ENCODE results near the gene BCL11B. TPM values are rescaled to one million over a fixed set of nuclear protein-coding genes. Genes with fewer than 3 reads are reported as not detected.

Gene BCL11B
- total and polyA plus RNA-seq, 11 donors: 0.04 to 2.1 (median 0.15) TPM; not detected in 3

DNA sequence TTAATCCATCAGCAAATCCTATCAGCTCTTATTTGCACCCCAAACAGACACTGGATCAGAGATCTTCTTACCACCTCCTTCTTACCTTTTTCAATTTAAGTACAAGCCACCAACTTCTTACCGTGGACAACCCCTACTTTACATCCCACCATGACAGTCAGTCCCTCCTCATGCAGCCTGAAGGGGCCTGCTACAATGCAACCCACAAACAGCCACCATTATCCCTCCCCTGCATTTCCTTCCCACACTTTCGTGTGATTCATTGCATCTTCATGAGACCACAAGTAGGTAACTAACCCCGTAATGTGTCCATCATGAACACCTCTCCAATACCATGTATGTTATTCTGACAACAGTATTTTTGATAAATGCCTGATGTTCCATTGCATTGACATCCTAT is 108.6 kb downstream of the BCL11B start:
- Histone ChIP-seq H3K36me3 (no peaks in the 10 kb centered on the region), H3K4me1 (no peaks in the 10 kb centered on the region), H3K9me3 (peaks cover 0 to 6% (median 0%) of the 10 kb centered on the region in 12 donors), H3K27me3 (peaks cover 0 to 21% (median 5%) of the 10 kb centered on the region in 9 donors), H3K27ac (no peak overlapping the region), H3K4me3 (no peak overlapping the region)
- DNase-seq (no peak), ATAC-seq (no peak)
- intact Hi-C loops (cut with DNase I): no loop called here
- WGBS, 4 donors: 76 to 80% (median 80%) methylated on average over 3 of the region's 3 CpGs
- TF ChIP-seq, protein P1, sequence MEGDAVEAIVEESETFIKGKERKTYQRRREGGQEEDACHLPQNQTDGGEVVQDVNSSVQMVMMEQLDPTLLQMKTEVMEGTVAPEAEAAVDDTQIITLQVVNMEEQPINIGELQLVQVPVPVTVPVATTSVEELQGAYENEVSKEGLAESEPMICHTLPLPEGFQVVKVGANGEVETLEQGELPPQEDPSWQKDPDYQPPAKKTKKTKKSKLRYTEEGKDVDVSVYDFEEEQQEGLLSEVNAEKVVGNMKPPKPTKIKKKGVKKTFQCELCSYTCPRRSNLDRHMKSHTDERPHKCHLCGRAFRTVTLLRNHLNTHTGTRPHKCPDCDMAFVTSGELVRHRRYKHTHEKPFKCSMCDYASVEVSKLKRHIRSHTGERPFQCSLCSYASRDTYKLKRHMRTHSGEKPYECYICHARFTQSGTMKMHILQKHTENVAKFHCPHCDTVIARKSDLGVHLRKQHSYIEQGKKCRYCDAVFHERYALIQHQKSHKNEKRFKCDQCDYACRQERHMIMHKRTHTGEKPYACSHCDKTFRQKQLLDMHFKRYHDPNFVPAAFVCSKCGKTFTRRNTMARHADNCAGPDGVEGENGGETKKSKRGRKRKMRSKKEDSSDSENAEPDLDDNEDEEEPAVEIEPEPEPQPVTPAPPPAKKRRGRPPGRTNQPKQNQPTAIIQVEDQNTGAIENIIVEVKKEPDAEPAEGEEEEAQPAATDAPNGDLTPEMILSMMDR (IDR thresholded peaks at IDR 0.05): no peak
- TF ChIP-seq POLR2A (IDR thresholded peaks at IDR 0.05): no peak

DNA sequence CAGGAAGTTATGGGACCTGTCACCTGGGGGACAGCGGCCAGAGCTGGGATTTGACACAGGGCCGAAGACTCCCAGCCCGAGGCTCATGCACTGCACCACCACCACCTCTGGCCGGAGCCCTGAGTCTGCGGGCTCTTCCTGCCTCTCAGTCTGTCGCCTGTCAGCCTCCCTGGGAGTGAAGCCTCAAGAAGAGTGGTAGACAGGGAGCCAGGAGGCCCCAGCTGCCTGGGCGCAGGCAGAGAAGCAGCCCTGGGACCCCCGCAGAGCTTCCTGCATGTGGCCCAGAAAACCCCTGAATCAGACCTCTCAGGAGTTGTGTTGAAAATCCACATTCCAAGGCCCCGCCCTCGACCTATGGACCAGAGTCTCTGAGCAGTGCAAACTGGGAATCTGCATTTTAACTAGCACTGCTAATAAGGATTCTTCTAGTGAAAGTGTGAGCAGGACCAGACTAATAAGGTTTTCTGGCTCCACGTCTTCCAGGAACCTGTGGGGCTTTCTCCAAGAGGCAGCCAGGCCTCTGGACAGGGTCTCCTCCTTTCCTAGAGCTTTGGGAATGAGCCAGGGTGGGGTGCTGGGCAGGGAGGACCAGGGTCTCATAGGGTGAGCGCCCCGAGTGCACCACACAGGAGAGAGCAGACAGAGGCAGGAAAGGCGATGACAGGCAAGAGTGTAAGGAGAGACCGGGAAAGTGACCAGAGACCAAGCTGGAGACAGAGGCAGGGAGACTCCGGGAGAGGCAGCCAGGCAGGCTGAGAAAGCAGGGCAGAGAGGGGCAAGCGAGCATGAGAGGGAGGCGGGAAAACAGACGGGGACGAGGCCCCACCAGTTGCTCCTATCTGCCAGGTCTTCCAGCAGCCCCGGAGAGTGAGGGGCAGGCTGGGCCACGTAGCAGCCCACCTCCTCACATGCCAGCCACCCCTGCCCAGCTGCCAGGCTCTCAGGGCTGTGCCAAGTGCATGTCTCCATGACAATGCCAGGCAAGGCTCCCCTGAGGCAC is 112.4 kb downstream of the BCL11B start:
- no peak overlapping the region for H3K27ac ChIP-seq
- no peak overlapping the region for H3K4me3 ChIP-seq
- ATAC-seq: peak in 1 of 4 donors; percentile 24
- 57 to 62% (median 60%) methylated on average over 19 to 22 of the region's 22 CpGs for WGBS, 4 donors
- intact Hi-C loops (cut with DNase I): no loop called here
- no peaks in the 10 kb centered on the region for H3K36me3 ChIP-seq
- peaks cover 0 to 11% (median 1%) of the 10 kb centered on the region in 12 donors for H3K4me1 ChIP-seq
- DNase-seq: peak in 1 of 5 donors; percentile 8
- H3K9me3 ChIP-seq: peaks cover 0 to 6% (median 0%) of the 10 kb centered on the region in 12 donors
- H3K27me3 ChIP-seq: peaks cover 0 to 36% (median 5%) of the 10 kb centered on the region in 9 donors
- TF ChIP-seq, protein P1 (IDR thresholded peaks at IDR 0.05): no peak
- no peak for TF ChIP-seq POLR2A (IDR thresholded peaks at IDR 0.05)

DNA sequence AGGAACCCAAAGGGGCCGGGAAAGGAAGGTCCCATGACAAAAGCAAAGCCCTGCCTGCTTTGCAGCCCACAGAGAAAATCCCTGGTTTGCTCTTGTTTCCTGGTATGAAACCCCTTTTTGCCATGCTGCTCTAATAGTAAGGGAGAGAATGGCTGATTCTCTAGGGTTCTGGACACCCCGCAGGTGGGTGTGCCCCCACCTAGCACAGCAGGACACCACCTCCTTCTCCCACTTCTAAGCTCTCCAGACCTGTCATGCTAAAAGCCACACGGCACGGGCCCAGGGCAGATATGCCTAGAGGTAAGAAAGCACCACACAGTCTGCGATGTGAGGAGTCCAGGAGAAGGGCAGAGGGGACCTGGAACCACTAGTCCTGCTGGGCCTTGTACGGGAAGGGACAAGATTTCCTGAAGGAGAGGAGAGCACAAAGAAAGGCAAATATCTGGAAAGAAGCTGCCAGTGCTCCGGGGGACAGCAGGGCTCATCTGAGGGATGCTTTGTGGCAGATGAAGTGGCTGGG is 113.3 kb downstream of the BCL11B start:
- no peak for DNase-seq
- Histone ChIP-seq H3K27me3 (peaks cover 0 to 36% (median 5%) of the 10 kb centered on the region in 9 donors), H3K9me3 (peaks cover 0 to 6% (median 0%) of the 10 kb centered on the region in 12 donors), H3K36me3 (no peaks in the 10 kb centered on the region), H3K27ac (no peak overlapping the region), H3K4me3 (no peak overlapping the region), H3K4me1 (peaks cover 0 to 11% (median 1%) of the 10 kb centered on the region in 12 donors)
- no peak for ATAC-seq
- WGBS, 4 donors: 74 to 78% (median 76%) methylated on average over 7 of the region's 7 CpGs
- TF ChIP-seq, protein P1 (IDR thresholded peaks at IDR 0.05): no peak
- TF ChIP-seq POLR2A (IDR thresholded peaks at IDR 0.05): no peak
- intact Hi-C loops (cut with DNase I): no loop called here

DNA sequence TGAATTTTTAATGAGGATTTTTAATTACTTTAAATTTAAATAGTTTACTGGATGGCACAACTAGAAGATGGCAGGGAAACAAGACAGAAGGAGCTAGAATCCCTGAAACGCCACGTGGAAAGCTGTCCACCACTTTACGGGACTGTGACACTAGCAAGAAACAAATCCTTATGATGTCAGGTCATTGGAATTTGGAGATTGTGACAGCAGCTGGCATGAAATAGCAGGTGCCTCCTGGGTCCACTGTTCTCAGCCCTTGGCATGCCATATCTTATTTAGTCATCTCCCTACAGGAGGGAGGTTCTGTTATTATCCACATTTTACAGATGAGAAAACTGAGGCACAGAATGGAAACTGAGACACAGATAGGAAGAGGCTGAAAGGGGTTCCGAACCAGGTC is 113.8 kb downstream of the BCL11B start:
- Histone ChIP-seq H3K4me3 (no peak overlapping the region), H3K27ac (no peak overlapping the region), H3K4me1 (peaks cover 0 to 11% (median 1%) of the 10 kb centered on the region in 12 donors), H3K9me3 (peaks cover 0 to 6% (median 0%) of the 10 kb centered on the region in 12 donors), H3K36me3 (no peaks in the 10 kb centered on the region), H3K27me3 (peaks cover 0 to 36% (median 5%) of the 10 kb centered on the region in 9 donors)
- ATAC-seq: no peak
- intact Hi-C loops (cut with DNase I): no loop called here
- TF ChIP-seq POLR2A (IDR thresholded peaks at IDR 0.05): no peak
- TF ChIP-seq, protein P1 (IDR thresholded peaks at IDR 0.05): no peak
- 56 to 65% (median 60%) methylated on average over 4 of the region's 4 CpGs for WGBS, 4 donors
- DNase-seq: no peak
